DOHH2 (cell line): ENCODE measurements around the gene LRRC2.

ENCODE experiments used
- EZH2phosphoT487 ChIP-seq: fragments of 200-600 bp; sonication (generic); IDR thresholded peaks from 2 replicates; pipeline ENCODE4 v1.6.1; 2017; ENCODE audit warnings: borderline replicate concordance, mild to moderate bottlenecking, antibody characterized with exemption, low read length, moderate library complexity, mixed read lengths
- TF ChIP-seq, protein P1 (sequence below): fragments of 200-600 bp; sonication (generic); IDR thresholded peaks from one replicate; pipeline ENCODE4 v1.5.1; 2014; ENCODE audit warnings: antibody characterized with exemption, mild to moderate bottlenecking, low read depth, low read length; ENCODE audit not compliant: poor library complexity, severe bottlenecking

DNA sequence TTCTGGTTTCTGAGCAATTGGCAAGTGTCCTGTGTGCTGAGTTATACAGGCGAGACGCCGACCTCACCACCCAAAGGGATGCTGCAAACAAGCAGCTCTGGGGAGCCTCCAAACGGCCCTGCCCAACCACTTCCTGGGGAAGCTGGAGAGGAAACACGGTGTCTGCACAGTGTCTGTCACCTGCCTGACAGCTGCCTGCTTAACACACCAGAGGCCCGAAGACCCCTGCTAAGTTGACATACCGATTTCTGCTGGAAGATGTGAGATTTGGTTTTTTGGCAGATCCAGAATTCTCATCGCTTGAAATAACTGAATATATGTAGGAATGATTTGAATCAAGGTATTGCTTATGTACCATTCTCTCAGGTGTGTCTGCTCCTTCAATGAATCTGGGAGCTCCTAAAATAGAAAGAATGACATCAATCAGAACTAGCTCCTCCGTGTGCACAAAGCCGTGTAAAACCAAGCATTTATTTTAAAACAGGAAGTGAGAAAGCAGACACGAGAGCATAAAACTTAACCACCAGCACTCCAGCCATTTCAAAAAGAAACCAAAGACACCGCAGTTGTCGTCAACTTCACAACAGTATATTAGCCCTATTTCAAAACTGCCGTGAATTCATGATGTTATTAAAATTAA is 27.2 kb downstream of the LRRC2 start:
- TF ChIP-seq, protein P1, sequence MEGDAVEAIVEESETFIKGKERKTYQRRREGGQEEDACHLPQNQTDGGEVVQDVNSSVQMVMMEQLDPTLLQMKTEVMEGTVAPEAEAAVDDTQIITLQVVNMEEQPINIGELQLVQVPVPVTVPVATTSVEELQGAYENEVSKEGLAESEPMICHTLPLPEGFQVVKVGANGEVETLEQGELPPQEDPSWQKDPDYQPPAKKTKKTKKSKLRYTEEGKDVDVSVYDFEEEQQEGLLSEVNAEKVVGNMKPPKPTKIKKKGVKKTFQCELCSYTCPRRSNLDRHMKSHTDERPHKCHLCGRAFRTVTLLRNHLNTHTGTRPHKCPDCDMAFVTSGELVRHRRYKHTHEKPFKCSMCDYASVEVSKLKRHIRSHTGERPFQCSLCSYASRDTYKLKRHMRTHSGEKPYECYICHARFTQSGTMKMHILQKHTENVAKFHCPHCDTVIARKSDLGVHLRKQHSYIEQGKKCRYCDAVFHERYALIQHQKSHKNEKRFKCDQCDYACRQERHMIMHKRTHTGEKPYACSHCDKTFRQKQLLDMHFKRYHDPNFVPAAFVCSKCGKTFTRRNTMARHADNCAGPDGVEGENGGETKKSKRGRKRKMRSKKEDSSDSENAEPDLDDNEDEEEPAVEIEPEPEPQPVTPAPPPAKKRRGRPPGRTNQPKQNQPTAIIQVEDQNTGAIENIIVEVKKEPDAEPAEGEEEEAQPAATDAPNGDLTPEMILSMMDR = no peak
- no peak for TF ChIP-seq EZH2phosphoT487
